ENCODE measurements around the gene RCOR1. TPM values are rescaled to one million over a fixed set of nuclear protein-coding genes. Genes with fewer than 3 reads are reported as not detected.

Gene RCOR1
- total and polyA plus RNA-seq, 2 of the 4 experiments (the other 2 are of a cell fraction), result 9.0 to 11.2 TPM

DNA sequence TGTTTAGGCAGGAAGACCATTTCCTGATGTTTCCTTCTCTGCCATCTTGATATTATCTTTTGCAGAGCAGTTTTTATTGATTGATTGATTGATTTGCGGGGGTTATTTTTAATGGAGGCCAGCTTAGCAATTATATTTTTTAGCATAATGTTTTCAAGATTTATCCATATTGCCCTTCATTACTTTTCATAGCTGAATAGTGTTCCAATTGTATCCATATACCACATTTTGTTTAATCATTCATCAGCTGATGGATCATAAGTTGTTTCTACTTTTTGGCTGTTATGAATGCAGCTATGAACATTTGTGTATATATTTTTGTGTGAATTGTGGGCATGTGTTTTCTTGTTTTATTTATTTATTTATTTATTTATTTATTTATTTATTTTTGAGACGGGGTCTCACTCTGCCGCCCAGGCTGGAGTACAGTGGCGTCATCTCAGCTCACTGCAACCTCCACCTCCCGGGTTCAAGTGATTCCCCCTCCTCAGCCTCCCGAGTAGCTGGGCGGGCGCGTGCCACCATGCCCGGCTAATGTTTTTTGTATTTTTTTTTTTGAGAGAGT, 20.9 kb upstream of the RCOR1 start:
- 0 out of 2 replicates have a peak, but pooled peaks cover 2% of the 10 kb centered on the region for H3K4me1 ChIP-seq (ENCODE audit: control insufficient read depth, insufficient read depth, low read length)
- ATAC-seq (ENCODE audit: low read depth) (no peak), DNase-seq (no peak)
- no peak overlapping the region for H2AFZ ChIP-seq (replicated peaks; ENCODE audit: low read length, poor library complexity)
- H3K18ac ChIP-seq (ENCODE audit: low read depth, low read length), result no peak overlapping the region
- H3K27me3 ChIP-seq (ENCODE audit: control insufficient read depth, insufficient read depth, low read length), result no peaks in the 10 kb centered on the region; the same call in 1 of the 2 replicates
- H4K5ac ChIP-seq (ENCODE audit: low read depth, low read length), result no peak overlapping the region
- no CpG with 5 or more reads among the region's 10 CpGs for WGBS, 2 experiments (ENCODE audit: extremely low coverage in 2 of 2, insufficient read length in 1 of 2)
- no peaks in the 10 kb centered on the region for H3K36me3 ChIP-seq (ENCODE audit: control insufficient read depth, insufficient read depth, low read length)
- no peaks in the 10 kb centered on the region for H3K9me1 ChIP-seq (ENCODE audit: insufficient read depth, low read length)
- in situ Hi-C loops (cut with MboI; ENCODE audit: low sequenced_read_pairs) (no loop called here), intact Hi-C loops (cut with micrococcal nuclease) (no loop called here), dilution Hi-C loops (cut with HindIII; ENCODE audit: low sequenced_read_pairs, unreplicated experiment) (no loop called here)
- H3K4me2 ChIP-seq (ENCODE audit: low read depth, low read length), result no peak overlapping the region
- no peak overlapping the region for H3K9ac ChIP-seq (ENCODE audit: low read depth, low read length)
- H3K23ac ChIP-seq (ENCODE audit: low read depth, low read length), result no peak overlapping the region
- H4K91ac ChIP-seq (ENCODE audit: insufficient read depth, low read depth, low read length), result no peak overlapping the region
- no peak overlapping the region for H3K4ac ChIP-seq (ENCODE audit: low read depth, low read length)
- no peak overlapping the region for H4K8ac ChIP-seq (ENCODE audit: low read depth in 2 of 2, low read length in 2 of 2)
- H4K20me1 ChIP-seq (ENCODE audit: insufficient read depth, low read length), result no peaks in the 10 kb centered on the region
- ChIA-PET POLR2A (ENCODE audit: unreplicated experiment) (no interaction called here), CTCF (no interaction called here)
- no peak overlapping the region for H3K14ac ChIP-seq (replicated peaks; ENCODE audit: low read depth, low read length)
- BruUV-seq (replicated peaks), result no TSS peak
- no peak overlapping the region for H3K4me3 ChIP-seq (ENCODE audit: insufficient read depth, low read depth, low read length)
- H2BK15ac ChIP-seq (ENCODE audit: low read depth, low read length), result no peak overlapping the region
- no peak overlapping the region for H2BK120ac ChIP-seq (ENCODE audit: low read depth, low read length)
- H2AK9ac ChIP-seq (replicated peaks; ENCODE audit: low read depth, low read length, poor library complexity), result no peak overlapping the region
- no peak for TF ChIP-seq CHD1 (IDR thresholded peaks at IDR 0.05; ENCODE audit: low read depth, low read length)
- no peak for TF ChIP-seq RFX5 (IDR thresholded peaks at IDR 0.05; ENCODE audit: low read depth, low read length)
- TF ChIP-seq, protein P1, sequence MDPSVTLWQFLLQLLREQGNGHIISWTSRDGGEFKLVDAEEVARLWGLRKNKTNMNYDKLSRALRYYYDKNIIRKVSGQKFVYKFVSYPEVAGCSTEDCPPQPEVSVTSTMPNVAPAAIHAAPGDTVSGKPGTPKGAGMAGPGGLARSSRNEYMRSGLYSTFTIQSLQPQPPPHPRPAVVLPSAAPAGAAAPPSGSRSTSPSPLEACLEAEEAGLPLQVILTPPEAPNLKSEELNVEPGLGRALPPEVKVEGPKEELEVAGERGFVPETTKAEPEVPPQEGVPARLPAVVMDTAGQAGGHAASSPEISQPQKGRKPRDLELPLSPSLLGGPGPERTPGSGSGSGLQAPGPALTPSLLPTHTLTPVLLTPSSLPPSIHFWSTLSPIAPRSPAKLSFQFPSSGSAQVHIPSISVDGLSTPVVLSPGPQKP (IDR thresholded peaks at IDR 0.05; ENCODE audit: borderline replicate concordance, low read depth, low read length), result no peak
- TF ChIP-seq CEBPB (IDR thresholded peaks at IDR 0.05; ENCODE audit: low read depth, low read length), result no peak
- TF ChIP-seq, protein P2, sequence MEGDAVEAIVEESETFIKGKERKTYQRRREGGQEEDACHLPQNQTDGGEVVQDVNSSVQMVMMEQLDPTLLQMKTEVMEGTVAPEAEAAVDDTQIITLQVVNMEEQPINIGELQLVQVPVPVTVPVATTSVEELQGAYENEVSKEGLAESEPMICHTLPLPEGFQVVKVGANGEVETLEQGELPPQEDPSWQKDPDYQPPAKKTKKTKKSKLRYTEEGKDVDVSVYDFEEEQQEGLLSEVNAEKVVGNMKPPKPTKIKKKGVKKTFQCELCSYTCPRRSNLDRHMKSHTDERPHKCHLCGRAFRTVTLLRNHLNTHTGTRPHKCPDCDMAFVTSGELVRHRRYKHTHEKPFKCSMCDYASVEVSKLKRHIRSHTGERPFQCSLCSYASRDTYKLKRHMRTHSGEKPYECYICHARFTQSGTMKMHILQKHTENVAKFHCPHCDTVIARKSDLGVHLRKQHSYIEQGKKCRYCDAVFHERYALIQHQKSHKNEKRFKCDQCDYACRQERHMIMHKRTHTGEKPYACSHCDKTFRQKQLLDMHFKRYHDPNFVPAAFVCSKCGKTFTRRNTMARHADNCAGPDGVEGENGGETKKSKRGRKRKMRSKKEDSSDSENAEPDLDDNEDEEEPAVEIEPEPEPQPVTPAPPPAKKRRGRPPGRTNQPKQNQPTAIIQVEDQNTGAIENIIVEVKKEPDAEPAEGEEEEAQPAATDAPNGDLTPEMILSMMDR (conservative IDR thresholded peaks at IDR 0.05; ENCODE audit: low read depth, low read length), result no peak
- no peak for TF ChIP-seq FOS (IDR thresholded peaks at IDR 0.05; ENCODE audit: low read depth, low read length)
- TF ChIP-seq SMC3 (IDR thresholded peaks at IDR 0.05; ENCODE audit: low read depth, low read length), result no peak
- TF ChIP-seq NFE2L2 (IDR thresholded peaks at IDR 0.05; ENCODE audit: low read depth, low read length), result no peak
- no peak for TF ChIP-seq MAFK (IDR thresholded peaks at IDR 0.05; ENCODE audit: low read depth, low read length)
- TF ChIP-seq RAD21 (IDR thresholded peaks at IDR 0.05; ENCODE audit: low read length), result no peak
- no peak for TF ChIP-seq BHLHE40 (IDR thresholded peaks at IDR 0.05; ENCODE audit: low read depth, low read length)
- TF ChIP-seq MXI1 (IDR thresholded peaks at IDR 0.05; ENCODE audit: borderline replicate concordance, low read depth, low read length), result no peak
- TF ChIP-seq POLR2A (IDR thresholded peaks at IDR 0.05; ENCODE audit: low read depth, low read length), result no peak
- TF ChIP-seq, protein P3, sequence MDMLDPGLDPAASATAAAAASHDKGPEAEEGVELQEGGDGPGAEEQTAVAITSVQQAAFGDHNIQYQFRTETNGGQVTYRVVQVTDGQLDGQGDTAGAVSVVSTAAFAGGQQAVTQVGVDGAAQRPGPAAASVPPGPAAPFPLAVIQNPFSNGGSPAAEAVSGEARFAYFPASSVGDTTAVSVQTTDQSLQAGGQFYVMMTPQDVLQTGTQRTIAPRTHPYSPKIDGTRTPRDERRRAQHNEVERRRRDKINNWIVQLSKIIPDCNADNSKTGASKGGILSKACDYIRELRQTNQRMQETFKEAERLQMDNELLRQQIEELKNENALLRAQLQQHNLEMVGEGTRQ (IDR thresholded peaks at IDR 0.05; ENCODE audit: low read depth, low read length), result no peak
- no peak for TF ChIP-seq RCOR1 (IDR thresholded peaks at IDR 0.05; ENCODE audit: insufficient replicate concordance, low read length)
- TF ChIP-seq MAZ (IDR thresholded peaks at IDR 0.05; ENCODE audit: borderline replicate concordance, low read depth, low read length), result no peak
- H3K9me3 ChIP-seq (ENCODE audit: control insufficient read depth, insufficient read depth, low read length), result no peaks in the 10 kb centered on the region
- H2AK5ac ChIP-seq (ENCODE audit: low read depth, low read length), result no peak overlapping the region
- no peak overlapping the region for H2BK5ac ChIP-seq (ENCODE audit: low read depth, low read length, poor library complexity, severe bottlenecking)
- H2BK20ac ChIP-seq (ENCODE audit: low read depth, low read length), result no peak overlapping the region
- H3K27ac ChIP-seq (ENCODE audit: insufficient read depth, low read length), result no peak overlapping the region
- H3K56ac ChIP-seq (ENCODE audit: extremely low read depth, insufficient read depth, low read length), result no peak overlapping the region
- no peaks in the 10 kb centered on the region for H3K79me1 ChIP-seq (ENCODE audit: low read depth in 1 of 2, low read length in 2 of 2)
